ENCODE measurements around the gene ANKRD40.
"Not testable (repeated sequence)": the region's sequence is repeated elsewhere in the genome, so short reads cannot be mapped to it uniquely, and the experiment has no call there.

ANKRD40 gene

DNA sequence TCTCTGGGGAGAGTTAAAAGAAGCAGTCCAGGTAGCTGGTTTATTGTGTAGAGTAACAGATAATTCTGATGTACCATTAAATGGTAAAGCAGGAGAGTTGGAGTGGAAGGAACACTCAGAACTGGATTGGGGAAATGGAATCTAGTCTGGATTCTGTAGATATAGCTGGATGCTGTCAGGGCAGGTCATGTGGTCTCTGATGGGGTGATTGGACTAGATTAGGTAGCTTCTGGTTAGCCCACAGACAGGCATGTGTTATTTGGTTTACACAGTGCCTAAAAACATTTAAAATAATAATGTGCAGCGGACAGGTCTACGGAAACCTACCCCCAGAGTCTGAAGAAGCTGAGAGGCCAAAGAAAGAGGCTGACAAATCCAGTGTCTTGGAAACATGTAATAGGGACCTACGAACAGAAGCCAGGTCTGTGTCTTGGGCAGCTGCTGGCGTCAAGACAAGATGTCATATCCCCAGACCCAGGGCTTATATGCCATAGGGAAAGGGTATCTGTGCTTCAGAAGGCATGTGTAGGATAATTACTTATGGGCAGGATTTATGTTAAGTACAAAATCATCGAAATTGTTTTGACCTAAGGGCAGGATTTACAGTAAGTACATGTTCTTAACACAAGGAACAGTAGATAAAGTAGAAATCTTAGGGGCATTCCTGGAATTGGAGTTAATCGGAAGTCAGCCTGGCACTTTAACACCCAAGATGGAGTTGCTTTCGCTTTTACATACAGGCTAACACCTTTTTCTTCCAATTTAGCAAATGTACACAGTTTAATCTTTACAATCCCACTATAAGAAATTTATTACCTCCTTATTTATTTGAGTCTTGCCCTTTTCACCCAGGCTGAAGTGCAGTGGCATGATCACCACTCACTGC is 24.1 kb upstream of the ANKRD40 start:
- H3K27ac ChIP-seq: no peak overlapping the region
- TF ChIP-seq ZFX (IDR thresholded peaks at IDR 0.05): no peak
- TF ChIP-seq, protein P1, sequence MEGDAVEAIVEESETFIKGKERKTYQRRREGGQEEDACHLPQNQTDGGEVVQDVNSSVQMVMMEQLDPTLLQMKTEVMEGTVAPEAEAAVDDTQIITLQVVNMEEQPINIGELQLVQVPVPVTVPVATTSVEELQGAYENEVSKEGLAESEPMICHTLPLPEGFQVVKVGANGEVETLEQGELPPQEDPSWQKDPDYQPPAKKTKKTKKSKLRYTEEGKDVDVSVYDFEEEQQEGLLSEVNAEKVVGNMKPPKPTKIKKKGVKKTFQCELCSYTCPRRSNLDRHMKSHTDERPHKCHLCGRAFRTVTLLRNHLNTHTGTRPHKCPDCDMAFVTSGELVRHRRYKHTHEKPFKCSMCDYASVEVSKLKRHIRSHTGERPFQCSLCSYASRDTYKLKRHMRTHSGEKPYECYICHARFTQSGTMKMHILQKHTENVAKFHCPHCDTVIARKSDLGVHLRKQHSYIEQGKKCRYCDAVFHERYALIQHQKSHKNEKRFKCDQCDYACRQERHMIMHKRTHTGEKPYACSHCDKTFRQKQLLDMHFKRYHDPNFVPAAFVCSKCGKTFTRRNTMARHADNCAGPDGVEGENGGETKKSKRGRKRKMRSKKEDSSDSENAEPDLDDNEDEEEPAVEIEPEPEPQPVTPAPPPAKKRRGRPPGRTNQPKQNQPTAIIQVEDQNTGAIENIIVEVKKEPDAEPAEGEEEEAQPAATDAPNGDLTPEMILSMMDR (conservative IDR thresholded peaks at IDR 0.05): no peak

DNA sequence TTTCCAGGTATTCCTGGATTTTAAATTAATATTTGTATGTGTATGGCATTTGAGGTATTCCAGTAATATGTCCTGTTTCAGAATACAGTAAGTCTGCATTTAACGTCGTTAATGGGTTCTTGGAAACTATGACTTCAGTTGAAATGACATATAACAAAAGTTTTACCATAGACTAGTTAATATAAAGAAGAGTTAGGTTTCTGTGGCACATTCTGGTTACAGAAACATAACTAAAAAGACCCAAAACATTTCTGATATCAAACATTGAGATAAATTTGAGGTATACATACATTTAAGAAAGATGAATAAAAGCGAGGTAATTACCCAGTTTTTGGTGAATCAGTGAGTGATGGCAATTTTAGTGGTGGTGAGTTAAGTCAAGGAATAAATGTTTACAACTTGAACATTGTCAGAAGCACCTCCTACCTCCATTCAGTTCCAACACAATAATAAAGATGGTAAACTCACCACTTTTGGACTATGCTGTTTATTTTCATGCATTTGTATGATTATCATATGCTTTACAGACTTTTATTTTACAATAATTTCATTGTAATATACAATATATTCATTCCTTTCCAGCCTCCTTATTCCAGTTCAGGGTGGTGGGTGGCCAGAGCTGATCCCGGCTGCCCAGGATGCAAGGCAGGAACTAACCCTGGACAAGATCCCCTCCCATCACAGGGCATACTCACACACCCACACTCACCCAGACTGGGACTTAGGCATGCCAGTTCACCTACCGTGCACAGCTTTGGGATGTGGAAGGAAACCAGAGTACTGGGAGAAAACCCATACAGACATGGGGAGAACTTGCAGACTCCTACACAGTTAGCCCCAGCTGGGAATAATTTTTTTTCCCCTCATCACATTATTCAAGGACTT is 21.4 kb upstream of the ANKRD40 start:
- TF ChIP-seq, protein P1 (conservative IDR thresholded peaks at IDR 0.05): no peak
- no peak for TF ChIP-seq ZFX (IDR thresholded peaks at IDR 0.05)
- H3K27ac ChIP-seq: no peak overlapping the region

DNA sequence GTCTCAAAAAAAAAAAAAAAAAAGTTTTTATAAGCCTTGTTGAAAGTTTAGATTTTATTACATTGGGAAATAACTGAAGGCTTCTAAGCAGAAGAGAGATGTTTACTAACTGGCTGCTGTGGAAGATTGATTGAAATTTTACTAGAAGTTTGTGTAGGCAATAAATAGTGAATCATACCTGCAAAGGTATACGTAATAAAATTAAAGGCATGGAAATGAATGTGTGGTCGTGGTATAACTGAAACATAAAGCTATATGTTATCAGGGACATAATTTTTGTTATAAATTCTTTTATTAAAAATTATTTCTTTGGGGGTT is 20.4 kb upstream of the ANKRD40 start:
- H3K27ac ChIP-seq: no peak overlapping the region
- TF ChIP-seq, protein P1 (conservative IDR thresholded peaks at IDR 0.05): no peak
- TF ChIP-seq ZFX (IDR thresholded peaks at IDR 0.05): no peak

DNA sequence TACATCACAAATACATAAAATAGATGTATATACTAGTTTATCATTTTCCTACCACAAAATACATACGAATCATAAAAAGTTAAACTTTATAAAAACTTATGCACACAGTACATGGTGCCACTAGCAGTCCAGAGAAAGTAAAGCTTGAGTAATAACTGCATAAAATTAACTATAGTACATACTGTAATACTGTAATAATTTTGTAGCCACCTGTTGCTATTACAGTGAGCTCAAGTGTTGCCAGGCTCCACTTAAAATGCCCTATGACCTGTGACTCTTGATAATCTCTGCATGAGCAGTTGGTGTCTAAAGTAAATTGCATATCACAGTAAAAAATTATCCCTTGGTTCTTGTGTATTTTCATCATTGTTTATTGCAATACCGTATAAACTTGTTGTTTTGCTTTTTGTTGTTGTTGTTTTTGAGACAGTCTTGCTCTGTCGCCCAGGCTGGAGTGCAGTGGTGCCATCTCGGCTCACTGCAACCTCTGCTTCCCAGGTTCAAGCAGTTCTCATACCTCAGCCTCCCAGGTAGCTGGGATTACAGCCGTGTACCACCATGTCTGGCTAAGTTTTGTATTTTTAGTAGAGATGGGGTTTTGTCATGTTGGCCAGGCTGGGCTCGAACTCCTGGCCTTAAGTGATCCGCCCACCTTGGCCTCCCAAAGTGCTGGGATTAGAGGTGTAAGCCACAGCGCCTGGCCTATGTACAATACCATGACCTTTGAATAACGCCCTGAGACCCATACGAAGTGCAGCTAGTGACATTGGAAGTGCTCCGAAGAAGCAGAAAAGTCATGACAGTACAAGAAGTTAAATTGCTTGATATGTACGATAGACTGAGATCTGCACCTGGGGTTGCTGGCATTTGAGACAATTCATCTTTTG is 18.3 kb upstream of the ANKRD40 start:
- H3K27ac ChIP-seq: no peak overlapping the region
- TF ChIP-seq ZFX (IDR thresholded peaks at IDR 0.05): no peak
- TF ChIP-seq, protein P1 (conservative IDR thresholded peaks at IDR 0.05): no peak

DNA sequence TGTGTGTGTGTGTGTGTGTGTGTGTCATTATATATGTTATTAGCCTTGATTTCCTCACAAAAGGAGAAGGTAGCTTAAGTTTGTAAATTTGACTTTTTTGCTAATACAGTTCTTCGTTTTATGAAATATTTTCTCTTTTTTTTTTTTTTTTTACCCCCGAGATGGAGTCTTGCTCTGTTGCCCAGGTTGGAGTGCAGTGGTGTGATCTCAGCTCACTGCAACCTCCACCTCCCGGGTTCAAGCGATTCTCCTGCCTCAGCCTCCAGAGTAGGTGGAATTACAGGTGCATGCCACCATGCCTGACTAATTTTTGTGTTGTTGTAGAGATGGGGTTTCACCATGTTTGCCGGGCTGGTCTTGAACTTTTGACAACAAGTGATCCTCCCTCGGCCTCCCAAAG is 16.9 kb upstream of the ANKRD40 start:
- not testable (repeated sequence) for H3K27ac ChIP-seq

DNA sequence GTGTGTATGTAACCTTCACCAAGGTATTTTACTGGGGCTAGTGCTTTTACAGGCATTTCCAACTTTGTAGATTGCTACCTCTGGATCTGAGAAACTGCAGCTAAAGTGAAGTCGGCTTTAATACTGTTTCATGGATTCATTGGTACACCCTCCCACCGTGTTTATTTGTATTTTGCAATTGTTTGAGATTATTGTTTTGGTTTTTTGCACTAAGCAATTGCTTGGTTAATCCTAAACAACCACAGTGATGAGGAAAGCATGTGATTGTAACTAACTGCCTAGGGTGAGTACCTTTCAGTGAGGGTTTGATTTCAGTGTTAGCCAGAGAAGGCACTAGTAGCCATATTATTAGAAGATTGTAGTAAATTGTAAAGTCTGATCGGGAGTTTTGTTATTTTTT is 15.0 kb upstream of the ANKRD40 start:
- H3K27ac ChIP-seq: no peak overlapping the region
- TF ChIP-seq ZFX (IDR thresholded peaks at IDR 0.05): no peak
- TF ChIP-seq, protein P1 (conservative IDR thresholded peaks at IDR 0.05): no peak

DNA sequence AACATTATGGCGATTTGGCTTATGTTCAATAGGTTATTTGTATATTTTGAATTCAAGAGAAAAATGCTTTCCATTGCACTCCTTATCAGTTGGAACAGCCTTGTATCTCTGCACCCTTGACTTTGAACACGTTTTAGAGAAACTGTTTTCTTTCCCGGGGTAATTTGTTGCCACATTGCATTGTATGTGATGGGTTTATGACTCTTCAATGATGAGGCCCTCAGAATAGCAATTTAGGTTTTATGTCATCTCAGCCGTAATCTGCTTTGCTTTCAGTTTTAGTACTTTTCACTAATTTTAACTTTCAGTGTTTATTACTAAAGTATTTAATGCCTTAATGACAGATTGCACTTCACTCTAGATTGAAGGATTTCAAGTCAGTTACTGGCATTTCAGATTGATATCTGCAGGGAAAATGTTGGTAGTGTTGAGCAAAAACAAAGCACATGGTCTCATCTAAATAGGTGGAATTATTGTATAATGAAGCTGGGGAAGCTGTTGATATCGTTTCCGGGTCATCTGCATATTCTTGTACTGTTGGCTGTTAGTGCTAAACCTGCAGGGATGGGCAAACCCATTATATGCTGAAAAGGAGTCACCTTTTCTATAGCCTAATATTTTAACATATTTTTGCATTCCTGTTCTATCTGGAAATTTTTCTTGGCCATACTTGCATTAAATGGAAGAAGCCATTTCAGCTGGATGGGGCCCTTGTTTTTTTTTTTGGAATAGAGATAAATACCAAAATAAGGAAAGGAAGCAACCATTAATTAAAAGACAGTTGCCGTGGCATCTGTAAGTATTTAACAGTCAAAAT is 13.7 kb upstream of the ANKRD40 start:
- TF ChIP-seq, protein P1 (conservative IDR thresholded peaks at IDR 0.05): no peak
- no peak for TF ChIP-seq ZFX (IDR thresholded peaks at IDR 0.05)
- no peak overlapping the region for H3K27ac ChIP-seq
